OCI-M1 (cell line): ENCODE results near the gene DALRD3.
"Not testable (repeated sequence)": the region's sequence is repeated elsewhere in the genome, so short reads cannot be mapped to it uniquely, and the experiment has no call there.

Source experiments
- DNase-seq: peaks from one replicate; lab custom pipeline; 2025; lab: John Stamatoyannopoulos, UW

The DALRD3 gene

GRCh38 chr3:49021213-49021812 lies 2.9 kb upstream of the DALRD3 start:
- peak; percentile 97 for DNase-seq

- DNase-seq: peak; percentile 70
These were observed 2.2 kb upstream of the DALRD3 start for GRCh38 chr3:49020330-49021212.

GRCh38 chr3:49019941-49020329 lies 1.6 kb upstream of the DALRD3 start:
- DNase-seq: peak; percentile 45

DNA sequence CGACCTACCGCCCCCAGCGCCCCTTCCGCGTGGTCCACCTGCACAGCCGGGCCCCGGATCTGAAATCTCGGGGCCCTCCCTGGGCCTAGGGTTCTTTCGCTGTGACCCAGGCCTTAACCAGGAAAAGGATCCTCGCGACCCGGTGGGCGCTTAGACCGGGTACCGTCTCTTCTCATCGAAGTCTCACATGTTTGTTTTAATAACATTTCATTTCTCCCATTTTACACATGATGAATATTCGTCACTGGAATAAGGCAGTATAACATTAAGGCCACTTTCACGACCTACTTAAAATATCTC lies 277 bp upstream of the DALRD3 start:
- peak; percentile 59 for DNase-seq

DNA sequence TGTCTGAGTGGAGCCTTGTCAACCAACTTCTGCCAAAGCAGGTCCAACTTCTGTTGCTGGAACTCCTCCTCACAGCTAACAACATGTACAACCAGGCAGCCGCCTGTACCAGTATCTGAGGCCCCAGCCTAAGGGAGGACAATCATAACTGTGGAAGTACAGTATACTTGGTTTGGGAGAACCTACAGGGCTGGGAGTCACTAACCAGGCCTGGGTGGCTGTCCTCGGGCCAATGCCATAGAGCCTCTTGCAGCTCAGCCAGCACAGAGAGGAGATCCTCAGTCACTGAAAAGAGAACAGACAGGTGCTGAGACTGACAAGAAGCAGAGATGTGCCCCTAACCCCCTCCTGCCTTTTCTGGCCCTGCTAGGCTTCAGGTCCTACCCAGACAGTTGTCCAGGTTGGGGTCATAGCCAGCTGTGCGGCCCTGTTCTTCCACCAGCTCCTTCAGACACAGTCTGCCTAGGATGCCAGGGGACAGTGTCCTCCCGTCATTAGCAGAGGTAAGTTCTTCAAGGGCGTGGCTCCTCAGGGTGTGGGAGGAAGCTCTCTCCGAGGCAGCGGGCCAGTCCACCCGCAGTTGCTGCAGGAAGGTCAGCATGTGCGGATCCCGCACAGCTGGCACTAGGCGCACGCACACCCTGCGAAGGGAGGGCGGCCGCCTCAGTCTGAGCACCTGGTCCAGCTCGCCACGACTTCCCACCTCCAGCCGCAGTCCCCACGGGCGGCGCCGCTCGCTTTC lies 980 bp downstream of the DALRD3 start:
- peak; percentile 45 for DNase-seq

GRCh38 chr3:49016414-49017228 lies 1.8 kb downstream of the DALRD3 start:
- DNase-seq: no peak

DNA sequence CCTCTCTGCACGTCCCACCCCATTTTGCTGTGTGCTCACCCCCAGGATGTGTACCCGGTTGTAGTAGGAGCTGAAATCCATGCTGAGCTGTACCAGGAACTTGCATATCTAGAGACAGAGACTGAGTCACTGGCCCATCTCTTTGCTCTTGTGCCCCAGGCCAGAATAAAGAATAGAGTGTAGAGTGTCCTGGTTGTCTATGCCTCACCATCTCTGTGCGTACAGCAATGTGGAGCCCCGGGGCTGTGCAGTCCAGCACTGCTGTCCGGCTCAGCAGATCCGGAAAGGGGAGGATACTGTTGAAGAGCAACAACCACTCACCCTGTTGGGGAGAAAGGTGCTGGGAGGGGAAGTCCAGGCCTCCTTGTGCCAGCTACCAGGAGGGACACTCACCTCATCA lies 2.6 kb downstream of the DALRD3 start:
- DNase-seq: no peak

DNA sequence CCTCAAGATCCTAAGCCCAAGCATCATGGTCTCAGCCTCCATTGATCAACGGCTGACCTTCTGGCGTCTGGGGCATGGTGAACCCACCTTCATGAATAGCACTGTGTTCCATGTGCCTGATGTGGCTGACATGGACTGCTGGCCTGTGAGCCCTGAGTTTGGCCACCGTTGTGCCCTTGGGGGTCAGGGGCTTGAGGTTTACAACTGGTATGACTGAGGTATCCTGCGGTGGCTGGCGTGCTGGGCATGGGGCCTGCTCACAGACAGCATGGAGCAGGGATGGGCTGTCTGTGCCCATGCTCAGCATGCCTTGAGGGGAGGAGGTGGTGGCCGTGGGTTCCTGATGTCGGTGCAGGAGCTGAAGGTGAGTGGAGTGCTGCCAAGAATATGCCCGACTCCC lies 3.3 kb downstream of the DALRD3 start:
- no peak for DNase-seq

GRCh38 chr3:49013738-49014660 lies 4.4 kb downstream of the DALRD3 start:
- peak; percentile 7 for DNase-seq

DNA sequence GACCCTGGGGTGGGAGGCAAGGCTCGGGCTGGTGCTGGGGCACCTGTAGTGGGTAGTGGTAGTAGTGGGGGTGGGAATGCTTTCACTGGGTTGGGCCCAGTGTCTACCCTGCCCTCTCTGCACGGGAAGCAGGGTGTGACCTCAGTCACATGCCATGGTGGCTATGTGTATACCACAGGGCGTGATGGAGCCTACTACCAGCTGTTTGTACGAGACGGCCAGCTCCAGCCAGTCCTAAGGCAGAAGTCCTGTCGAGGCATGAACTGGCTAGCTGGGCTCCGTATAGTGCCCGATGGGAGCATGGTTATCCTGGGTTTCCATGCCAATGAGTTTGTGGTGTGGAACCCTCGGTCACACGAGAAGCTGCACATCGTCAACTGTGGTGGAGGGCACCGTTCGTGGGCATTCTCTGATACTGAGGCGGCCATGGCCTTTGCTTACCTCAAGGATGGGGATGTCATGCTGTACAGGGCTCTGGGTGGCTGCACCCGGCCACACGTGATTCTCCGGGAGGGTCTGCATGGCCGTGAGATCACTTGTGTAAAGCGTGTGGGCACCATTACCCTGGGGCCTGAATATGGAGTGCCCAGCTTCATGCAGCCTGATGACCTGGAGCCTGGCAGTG lies 5.2 kb downstream of the DALRD3 start:
- DNase-seq: no peak

GRCh38 chr3:49012441-49013017 lies 5.9 kb downstream of the DALRD3 start:
- DNase-seq: no peak

DNA sequence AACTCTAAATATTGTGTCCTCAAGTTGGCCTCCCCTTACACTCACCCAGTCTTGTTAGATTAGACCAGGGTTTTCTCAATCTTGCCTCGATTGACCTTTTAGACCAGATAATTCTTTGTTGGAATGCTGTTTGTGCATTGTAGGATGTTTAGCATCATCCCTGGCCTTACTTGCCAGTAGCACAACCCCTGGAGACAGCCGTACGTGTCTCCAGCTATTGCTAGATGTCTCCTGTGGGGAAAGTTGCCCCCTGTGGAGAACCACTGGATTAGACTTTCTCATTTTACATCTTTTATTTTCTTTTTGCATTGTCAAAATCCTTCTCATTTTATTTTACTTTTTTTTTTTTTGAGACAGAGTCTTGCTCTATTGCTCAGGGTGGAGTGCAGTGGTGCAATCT lies 9.0 kb downstream of the DALRD3 start:
- DNase-seq: no peak

DNA sequence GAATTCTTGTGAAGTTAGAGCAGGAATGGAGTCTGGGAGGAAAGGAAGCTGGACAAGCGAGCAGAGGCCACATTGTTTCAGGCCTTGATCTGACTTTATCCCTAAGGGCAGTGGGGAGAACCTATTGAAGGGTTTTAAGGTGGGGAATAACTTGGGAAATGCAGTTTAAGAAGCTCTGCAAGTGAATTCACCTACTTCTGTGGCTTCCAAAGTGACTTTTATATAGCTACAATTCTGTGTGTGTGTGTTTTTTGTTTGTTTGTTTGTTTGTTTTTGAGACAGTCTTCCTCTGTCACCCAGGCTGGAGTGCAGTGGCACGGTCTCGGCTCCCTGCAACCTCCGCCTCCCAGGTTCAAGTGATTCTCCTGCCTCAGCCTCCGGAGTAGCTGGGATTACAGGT lies 9.8 kb downstream of the DALRD3 start:
- DNase-seq: not testable (repeated sequence)

DNA sequence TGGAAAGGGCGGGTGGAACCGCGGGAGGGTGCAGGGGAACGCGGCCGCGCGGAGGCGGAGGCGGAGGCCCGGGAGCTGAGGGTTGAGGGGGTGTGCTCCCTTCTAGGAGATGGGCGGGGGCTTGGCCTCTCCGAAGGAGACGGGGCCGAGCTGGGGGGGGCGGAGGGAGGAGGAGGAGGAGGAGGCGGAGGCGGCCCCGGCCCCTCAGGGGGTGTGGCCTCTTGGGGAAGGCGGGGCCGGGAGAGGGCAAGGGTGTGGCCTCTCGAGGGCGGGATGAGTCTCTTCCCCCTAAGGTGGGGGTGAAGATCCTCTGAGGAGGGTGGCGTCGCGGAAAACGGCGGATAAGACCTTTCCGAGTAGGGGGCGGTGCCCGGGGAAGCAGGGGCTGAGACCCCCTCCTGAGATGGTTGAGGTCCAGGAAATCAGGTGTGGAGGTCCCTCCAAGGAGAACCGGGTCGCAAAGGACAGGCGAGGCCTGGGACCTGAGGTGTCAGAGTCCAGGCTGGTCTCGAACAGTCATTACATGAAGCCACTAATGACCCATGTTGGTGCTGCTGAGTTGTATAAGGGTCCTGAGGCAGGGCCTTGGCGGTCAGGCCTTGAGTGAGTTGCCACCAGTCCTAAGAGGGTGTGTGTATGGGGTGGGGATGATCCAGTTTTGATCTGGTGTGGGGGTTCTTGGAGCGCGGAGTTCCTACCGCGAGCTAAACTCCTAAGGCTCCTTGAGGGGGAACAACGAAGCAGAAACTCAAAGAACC lies 10.4 kb downstream of the DALRD3 start:
- peak; percentile 90 for DNase-seq

- peak; percentile 96 for DNase-seq
These were observed 11.2 kb downstream of the DALRD3 start, which contains the start of gene WDR6 for GRCh38 chr3:49007068-49007770. WDR6 (plus strand) TSS chr3:49007391; CDS start chr3:49007432, 41 bp downstream.

DNA sequence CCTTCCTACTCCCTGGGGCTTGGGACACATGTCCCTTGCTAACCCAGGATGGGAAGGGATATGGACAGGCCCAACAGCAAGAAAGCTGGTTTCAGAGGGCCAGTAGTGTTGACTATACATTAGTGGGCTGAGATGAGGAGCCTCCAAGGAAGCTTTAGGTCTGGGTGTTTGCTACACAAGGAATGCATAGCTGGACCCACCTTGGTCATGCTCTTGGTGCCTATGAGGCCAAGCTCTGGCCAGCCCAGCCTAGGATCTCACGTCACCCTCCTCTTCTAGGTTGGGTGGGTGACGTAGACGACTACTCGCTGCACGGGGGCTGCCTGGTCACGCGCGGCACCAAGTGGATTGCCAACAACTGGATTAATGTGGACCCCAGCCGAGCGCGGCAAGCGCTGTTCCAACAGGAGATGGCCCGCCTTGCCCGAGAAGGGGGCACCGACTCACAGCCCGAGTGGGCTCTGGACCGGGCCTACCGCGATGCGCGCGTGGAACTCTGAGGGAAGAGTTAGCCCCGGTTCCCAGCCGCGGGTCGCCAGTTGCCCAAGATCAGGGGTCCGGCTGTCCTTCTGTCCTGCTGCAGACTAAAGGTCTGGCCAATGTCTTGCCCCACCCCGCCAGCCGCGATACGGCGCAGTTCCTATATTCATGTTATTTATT lies 11.8 kb downstream of the DALRD3 start:
- peak; percentile 40 for DNase-seq

DNA sequence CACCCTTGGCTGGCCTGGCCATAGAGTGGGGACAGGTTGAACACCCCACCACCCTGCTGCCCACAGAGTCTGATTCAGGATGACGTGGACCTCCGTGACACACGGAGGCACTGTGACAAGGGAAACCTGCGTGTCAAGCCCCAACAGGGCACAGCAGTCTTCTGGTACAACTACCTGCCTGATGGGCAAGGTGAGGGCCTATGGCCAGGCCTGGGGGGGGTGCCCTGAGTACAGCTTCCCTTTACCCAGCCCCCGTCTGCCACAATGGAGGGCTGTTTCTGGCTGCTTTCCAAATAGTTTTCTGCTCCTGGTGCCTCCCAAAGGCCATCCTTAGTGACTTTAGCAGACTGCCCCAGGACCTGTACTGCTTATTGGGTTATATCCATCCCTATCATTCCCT lies 12.4 kb downstream of the DALRD3 start:
- DNase-seq: no peak

- DNase-seq: no peak
These were observed 13.1 kb downstream of the DALRD3 start for GRCh38 chr3:49005303-49005680.
